PC-3 (cell line): ENCODE results near the gene PRAMEF12.
"Not testable (repeated sequence)": the region's sequence is repeated elsewhere in the genome, so short reads cannot be mapped to it uniquely, and the experiment has no call there.

Source experiments
- CTCF ChIP-seq: fragments of 300-600 bp; sonication (generic); conservative IDR thresholded peaks from 2 replicates; pipeline ENCODE4 v1.5.1; 2017; ENCODE audit warnings: antibody characterized with exemption, low read depth, mild to moderate bottlenecking, low read length
- EZH2 ChIP-seq: fragments of 300-600 bp; sonication (generic); IDR thresholded peaks from one replicate; pipeline ENCODE4 v1.6.1; 2017; ENCODE audit warnings: antibody characterized with exemption, mild to moderate bottlenecking, low read length; ENCODE audit not compliant: unreplicated experiment
- EZH2phosphoT487 ChIP-seq: fragments of 300-600 bp; sonication (generic); IDR thresholded peaks from 2 replicates; pipeline ENCODE4 v1.6.1; 2018; ENCODE audit warnings: mild to moderate bottlenecking, antibody characterized with exemption, low read length, borderline replicate concordance

GRCh38 chr1:12784729-12785128 is 11.2 kb downstream of the PRAMEF12 start:
- not testable (repeated sequence) for TF ChIP-seq EZH2, CTCF, EZH2phosphoT487
